ENCODE results near the gene CDCA7. TPM values are rescaled to one million over a fixed set of nuclear protein-coding genes. Genes with fewer than 3 reads are reported as not detected.
"Not testable (repeated sequence)": the region's sequence is repeated elsewhere in the genome, so short reads cannot be mapped to it uniquely, and the experiment has no call there.

The CDCA7 gene
- total and polyA plus RNA-seq, 4 donors, result 0.08 to 7.9 (median 0.17) TPM

DNA sequence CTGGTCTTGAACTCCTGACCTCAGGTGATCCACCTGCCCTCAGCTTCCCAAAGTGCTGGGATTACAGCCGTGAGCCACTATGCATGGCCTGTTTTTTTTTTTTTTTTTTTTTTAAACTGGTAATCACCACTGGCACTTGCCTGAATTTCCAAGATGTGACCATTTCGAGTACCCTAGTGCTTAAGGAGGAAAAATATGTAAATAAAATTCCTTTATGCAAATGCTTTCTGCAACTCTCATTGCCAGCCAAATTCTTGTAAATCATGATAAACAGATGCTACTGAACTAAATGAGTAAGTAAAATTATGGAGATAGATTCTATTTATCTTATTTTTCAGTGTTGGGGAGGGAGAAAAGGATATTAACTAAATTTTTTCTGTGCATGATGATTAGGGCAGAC, 18.6 kb downstream of the CDCA7 start:
- Histone ChIP-seq H3K9me3 (ENCODE audit: control insufficient read depth in 4 of 4, low read length in 3 of 4) (no peaks in the 10 kb centered on the region), H3K27ac (ENCODE audit: low read depth in 1 of 2, low read length in 2 of 2) (no peak overlapping the region), H3K27me3 (ENCODE audit: control insufficient read depth in 4 of 4, insufficient read depth in 4 of 4, low read length in 3 of 4) (no peaks in the 10 kb centered on the region), H3K9ac (ENCODE audit: low read depth in 1 of 2, low read length in 2 of 2) (no peak overlapping the region), H3K36me3 (ENCODE audit: control insufficient read depth in 4 of 4, insufficient read depth in 3 of 4, low read depth in 1 of 4, low read length in 3 of 4) (no peaks in the 10 kb centered on the region), H3K4me1 (ENCODE audit: control insufficient read depth in 4 of 4, insufficient read depth in 4 of 4, low read length in 3 of 4) (no peaks in the 10 kb centered on the region), H3K4me3 (ENCODE audit: low read depth in 1 of 3, low read length in 3 of 3) (no peak overlapping the region)
- no peak for DNase-seq (ENCODE audit: low spot score)
- TF ChIP-seq FOXA1 (IDR thresholded peaks at IDR 0.05), result no peak
- no peak for TF ChIP-seq HNF4G (IDR thresholded peaks at IDR 0.05)
- no peak for TF ChIP-seq RXRA (IDR thresholded peaks at IDR 0.05)
- TF ChIP-seq TAF1 (conservative IDR thresholded peaks at IDR 0.05), result no peak
- TF ChIP-seq, protein P1, sequence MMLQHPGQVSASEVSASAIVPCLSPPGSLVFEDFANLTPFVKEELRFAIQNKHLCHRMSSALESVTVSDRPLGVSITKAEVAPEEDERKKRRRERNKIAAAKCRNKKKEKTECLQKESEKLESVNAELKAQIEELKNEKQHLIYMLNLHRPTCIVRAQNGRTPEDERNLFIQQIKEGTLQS (IDR thresholded peaks at IDR 0.05), result no peak
- no peak for TF ChIP-seq GABPA (IDR thresholded peaks at IDR 0.05 in 1 of 2, conservative IDR thresholded peaks at IDR 0.05 in 1 of 2)
- no peak for TF ChIP-seq SP1 (IDR thresholded peaks at IDR 0.05)
- TF ChIP-seq, protein P2, sequence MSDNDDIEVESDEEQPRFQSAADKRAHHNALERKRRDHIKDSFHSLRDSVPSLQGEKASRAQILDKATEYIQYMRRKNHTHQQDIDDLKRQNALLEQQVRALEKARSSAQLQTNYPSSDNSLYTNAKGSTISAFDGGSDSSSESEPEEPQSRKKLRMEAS (IDR thresholded peaks at IDR 0.05), result no peak
- TF ChIP-seq HNF4A (conservative IDR thresholded peaks at IDR 0.05), result no peak
- no peak for TF ChIP-seq RAD21 (IDR thresholded peaks at IDR 0.05)
- TF ChIP-seq, protein P3, sequence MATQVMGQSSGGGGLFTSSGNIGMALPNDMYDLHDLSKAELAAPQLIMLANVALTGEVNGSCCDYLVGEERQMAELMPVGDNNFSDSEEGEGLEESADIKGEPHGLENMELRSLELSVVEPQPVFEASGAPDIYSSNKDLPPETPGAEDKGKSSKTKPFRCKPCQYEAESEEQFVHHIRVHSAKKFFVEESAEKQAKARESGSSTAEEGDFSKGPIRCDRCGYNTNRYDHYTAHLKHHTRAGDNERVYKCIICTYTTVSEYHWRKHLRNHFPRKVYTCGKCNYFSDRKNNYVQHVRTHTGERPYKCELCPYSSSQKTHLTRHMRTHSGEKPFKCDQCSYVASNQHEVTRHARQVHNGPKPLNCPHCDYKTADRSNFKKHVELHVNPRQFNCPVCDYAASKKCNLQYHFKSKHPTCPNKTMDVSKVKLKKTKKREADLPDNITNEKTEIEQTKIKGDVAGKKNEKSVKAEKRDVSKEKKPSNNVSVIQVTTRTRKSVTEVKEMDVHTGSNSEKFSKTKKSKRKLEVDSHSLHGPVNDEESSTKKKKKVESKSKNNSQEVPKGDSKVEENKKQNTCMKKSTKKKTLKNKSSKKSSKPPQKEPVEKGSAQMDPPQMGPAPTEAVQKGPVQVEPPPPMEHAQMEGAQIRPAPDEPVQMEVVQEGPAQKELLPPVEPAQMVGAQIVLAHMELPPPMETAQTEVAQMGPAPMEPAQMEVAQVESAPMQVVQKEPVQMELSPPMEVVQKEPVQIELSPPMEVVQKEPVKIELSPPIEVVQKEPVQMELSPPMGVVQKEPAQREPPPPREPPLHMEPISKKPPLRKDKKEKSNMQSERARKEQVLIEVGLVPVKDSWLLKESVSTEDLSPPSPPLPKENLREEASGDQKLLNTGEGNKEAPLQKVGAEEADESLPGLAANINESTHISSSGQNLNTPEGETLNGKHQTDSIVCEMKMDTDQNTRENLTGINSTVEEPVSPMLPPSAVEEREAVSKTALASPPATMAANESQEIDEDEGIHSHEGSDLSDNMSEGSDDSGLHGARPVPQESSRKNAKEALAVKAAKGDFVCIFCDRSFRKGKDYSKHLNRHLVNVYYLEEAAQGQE (IDR thresholded peaks at IDR 0.05), result no peak
- no peak for TF ChIP-seq JUND (IDR thresholded peaks at IDR 0.05)
- WGBS, result 84% methylated on average over 2 of the region's 2 CpGs

DNA sequence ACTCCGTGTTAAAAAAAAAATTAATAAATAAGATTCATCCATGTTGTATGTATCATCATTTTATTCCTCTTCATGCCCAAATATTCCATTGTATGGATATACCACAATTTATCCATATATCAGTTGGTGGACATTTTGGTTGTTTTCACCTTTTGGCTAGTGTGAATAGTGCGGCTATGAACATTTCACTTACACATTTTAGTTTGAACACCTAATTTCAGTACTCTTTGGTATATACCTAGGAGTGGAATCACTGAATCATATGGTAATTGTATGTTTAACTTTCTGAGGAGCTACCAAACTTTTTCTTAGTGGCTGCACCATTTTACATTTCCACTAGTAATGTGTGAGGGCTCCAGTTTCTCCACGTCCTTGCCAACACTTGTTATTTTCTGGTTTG, 20.0 kb downstream of the CDCA7 start:
- H3K4me3 ChIP-seq (ENCODE audit: low read depth in 1 of 3, low read length in 3 of 3), result no peak overlapping the region
- TF ChIP-seq, protein P1 (IDR thresholded peaks at IDR 0.05), result no peak
- TF ChIP-seq GABPA (IDR thresholded peaks at IDR 0.05 in 1 of 2, conservative IDR thresholded peaks at IDR 0.05 in 1 of 2) (no peak), SP1 (IDR thresholded peaks at IDR 0.05) (no peak), TAF1 (conservative IDR thresholded peaks at IDR 0.05) (no peak), FOXA2 (IDR thresholded peaks at IDR 0.05) (no peak), HNF4A (conservative IDR thresholded peaks at IDR 0.05) (no peak)
- no peak overlapping the region for H3K9ac ChIP-seq (ENCODE audit: low read depth in 1 of 2, low read length in 2 of 2)
- H3K9me3 ChIP-seq (ENCODE audit: control insufficient read depth in 4 of 4, low read length in 3 of 4), result no peaks in the 10 kb centered on the region
- no peaks in the 10 kb centered on the region for H3K36me3 ChIP-seq (ENCODE audit: control insufficient read depth in 4 of 4, insufficient read depth in 3 of 4, low read depth in 1 of 4, low read length in 3 of 4)
- DNase-seq (ENCODE audit: low spot score), result no peak
- no peaks in the 10 kb centered on the region for H3K4me1 ChIP-seq (ENCODE audit: control insufficient read depth in 4 of 4, insufficient read depth in 4 of 4, low read length in 3 of 4)
- H3K27ac ChIP-seq (ENCODE audit: low read depth in 1 of 2, low read length in 2 of 2), result no peak overlapping the region
- no peaks in the 10 kb centered on the region for H3K27me3 ChIP-seq (ENCODE audit: control insufficient read depth in 4 of 4, insufficient read depth in 4 of 4, low read length in 3 of 4)
- 91% methylated on average over 3 of the region's 3 CpGs for WGBS

DNA sequence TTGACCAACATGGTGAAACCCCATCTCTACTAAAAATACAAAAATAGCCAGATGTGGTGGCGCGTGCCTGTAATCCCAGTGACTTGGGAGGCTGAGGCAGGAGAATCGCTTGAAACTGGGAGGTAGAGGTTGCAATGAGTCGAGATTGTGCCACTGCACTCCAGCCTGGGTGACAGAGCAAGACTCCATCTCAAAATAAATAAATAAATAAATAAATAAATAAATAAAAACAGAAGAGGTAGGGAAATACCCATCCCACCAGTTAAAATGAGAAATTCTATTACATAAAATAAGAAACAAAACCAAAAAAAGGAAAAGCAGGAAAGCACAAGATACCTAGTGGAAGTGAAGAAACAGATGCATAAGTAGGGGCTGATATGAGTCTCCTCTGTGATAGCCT, 30.9 kb downstream of the CDCA7 start:
- WGBS, result 93% methylated on average over 4 of the region's 4 CpGs
- not testable (repeated sequence) for DNase-seq (ENCODE audit: low spot score); H3K9ac ChIP-seq (ENCODE audit: low read depth in 1 of 2, low read length in 2 of 2); H3K4me1 ChIP-seq (ENCODE audit: control insufficient read depth in 4 of 4, insufficient read depth in 4 of 4, low read length in 3 of 4); H3K27ac ChIP-seq (ENCODE audit: low read depth in 1 of 2, low read length in 2 of 2); H3K4me3 ChIP-seq (ENCODE audit: low read depth in 1 of 3, low read length in 3 of 3); H3K36me3 ChIP-seq (ENCODE audit: control insufficient read depth in 4 of 4, insufficient read depth in 3 of 4, low read depth in 1 of 4, low read length in 3 of 4); H3K27me3 ChIP-seq (ENCODE audit: control insufficient read depth in 4 of 4, insufficient read depth in 4 of 4, low read length in 3 of 4); H3K9me3 ChIP-seq (ENCODE audit: control insufficient read depth in 4 of 4, low read length in 3 of 4)
